ENCODE measurements around the gene KRTAP9-7.

KRTAP9-7 gene

GRCh38 chr17:41271858-41272257 lies 3.6 kb upstream of the KRTAP9-7 start:
- DNase-seq (ENCODE audit: low read depth): no peak

GRCh38 chr17:41278176-41278955 lies 2.9 kb downstream of the KRTAP9-7 start:
- DNase-seq (ENCODE audit: low read depth): no peak

GRCh38 chr17:41284043-41284442 lies 8.5 kb downstream of the KRTAP9-7 start:
- no peak for DNase-seq (ENCODE audit: low read depth)

- no peak for DNase-seq (ENCODE audit: low read depth)
Observed at GRCh38 chr17:41284546-41284945, 9.0 kb downstream of the KRTAP9-7 start.

GRCh38 chr17:41287050-41287449 lies 11.6 kb downstream of the KRTAP9-7 start:
- no peak for DNase-seq (ENCODE audit: low read depth)

GRCh38 chr17:41294016-41294415 lies 18.5 kb downstream of the KRTAP9-7 start:
- DNase-seq (ENCODE audit: low read depth): no peak

GRCh38 chr17:41296846-41297245 lies 21.3 kb downstream of the KRTAP9-7 start:
- DNase-seq (ENCODE audit: low read depth): no peak

GRCh38 chr17:41298458-41299135 lies 23.1 kb downstream of the KRTAP9-7 start:
- DNase-seq (ENCODE audit: low read depth): no peak

GRCh38 chr17:41301204-41301790 lies 25.8 kb downstream of the KRTAP9-7 start:
- no peak for DNase-seq (ENCODE audit: low read depth)

GRCh38 chr17:41301916-41302901 lies 26.7 kb downstream of the KRTAP9-7 start, which contains the start of gene KRTAP29-1:
KRTAP29-1 (minus strand) TSS chr17:41302851; CDS start chr17:41302851, 0 bp downstream.
- DNase-seq (ENCODE audit: low read depth): no peak

- no peak for DNase-seq (ENCODE audit: low read depth)
Observed at GRCh38 chr17:41302981-41303380, 27.5 kb downstream of the KRTAP9-7 start.

GRCh38 chr17:41304091-41304490 lies 28.6 kb downstream of the KRTAP9-7 start:
- no peak for DNase-seq (ENCODE audit: low read depth)

- DNase-seq (ENCODE audit: low read depth): no peak
Observed at GRCh38 chr17:41307647-41308046, 32.1 kb downstream of the KRTAP9-7 start.

GRCh38 chr17:41308251-41308917 lies 32.9 kb downstream of the KRTAP9-7 start:
- peak; percentile 36 for DNase-seq (ENCODE audit: low read depth)

GRCh38 chr17:41308918-41309359 lies 33.4 kb downstream of the KRTAP9-7 start, which contains the start of gene KRTAP16-1:
KRTAP16-1 (minus strand) TSS chr17:41309309; CDS start chr17:41309253, 56 bp downstream.
- DNase-seq (ENCODE audit: low read depth): peak; percentile 15

- DNase-seq (ENCODE audit: low read depth): no peak
Observed at GRCh38 chr17:41311111-41311510, 35.6 kb downstream of the KRTAP9-7 start.

- no peak for DNase-seq (ENCODE audit: low read depth)
Observed at GRCh38 chr17:41315204-41315794, 39.8 kb downstream of the KRTAP9-7 start, which contains the start of gene KRTAP17-1. KRTAP17-1 (minus strand) TSS chr17:41315710; CDS start chr17:41315650, 60 bp downstream.

- no peak for DNase-seq (ENCODE audit: low read depth)
Observed at GRCh38 chr17:41315814-41316445, 40.4 kb downstream of the KRTAP9-7 start.

GRCh38 chr17:41318231-41318630 lies 42.7 kb downstream of the KRTAP9-7 start:
- no peak for DNase-seq (ENCODE audit: low read depth)
